ENCODE measurements around the gene DGKI. TPM values are rescaled to one million over a fixed set of nuclear protein-coding genes. Genes with fewer than 3 reads are reported as not detected.

DGKI gene
- total RNA-seq, 3 donors from 2014 or later (not counting 1 experiment from before 2014, with no cell fraction given), result 0.53 TPM; not detected in 2

DNA sequence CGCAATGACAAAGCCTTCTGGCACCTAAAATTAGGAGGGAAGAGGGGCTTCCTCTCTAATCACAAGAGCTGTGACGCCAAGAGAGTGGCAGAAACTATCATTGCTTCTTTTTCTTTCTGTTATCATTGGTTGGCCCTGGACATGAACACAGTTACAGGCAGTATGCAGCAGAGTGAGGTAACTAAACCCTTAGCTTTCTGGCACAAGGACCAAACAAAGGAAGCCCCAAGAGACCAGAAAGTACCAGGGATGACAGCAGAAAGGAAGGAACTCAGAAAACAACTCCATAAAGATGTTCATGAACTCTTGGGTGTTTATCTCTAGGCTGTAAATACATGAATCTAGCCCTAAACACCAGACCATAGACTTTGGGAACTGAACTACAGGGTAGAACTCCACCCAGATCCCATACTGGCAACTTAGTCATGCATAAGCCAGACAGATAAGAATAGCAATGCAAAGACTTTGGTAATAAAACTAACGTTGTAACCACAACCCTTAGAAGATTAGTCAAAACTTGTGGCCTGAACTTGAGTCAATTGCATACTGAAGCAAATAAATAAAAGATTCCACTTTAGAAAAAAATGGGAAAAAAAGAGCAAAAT lies 307.6 kb downstream of the DGKI start:
- no peak overlapping the region for H3K4me3 ChIP-seq (ENCODE audit: low read length)
- TF ChIP-seq, protein P1, sequence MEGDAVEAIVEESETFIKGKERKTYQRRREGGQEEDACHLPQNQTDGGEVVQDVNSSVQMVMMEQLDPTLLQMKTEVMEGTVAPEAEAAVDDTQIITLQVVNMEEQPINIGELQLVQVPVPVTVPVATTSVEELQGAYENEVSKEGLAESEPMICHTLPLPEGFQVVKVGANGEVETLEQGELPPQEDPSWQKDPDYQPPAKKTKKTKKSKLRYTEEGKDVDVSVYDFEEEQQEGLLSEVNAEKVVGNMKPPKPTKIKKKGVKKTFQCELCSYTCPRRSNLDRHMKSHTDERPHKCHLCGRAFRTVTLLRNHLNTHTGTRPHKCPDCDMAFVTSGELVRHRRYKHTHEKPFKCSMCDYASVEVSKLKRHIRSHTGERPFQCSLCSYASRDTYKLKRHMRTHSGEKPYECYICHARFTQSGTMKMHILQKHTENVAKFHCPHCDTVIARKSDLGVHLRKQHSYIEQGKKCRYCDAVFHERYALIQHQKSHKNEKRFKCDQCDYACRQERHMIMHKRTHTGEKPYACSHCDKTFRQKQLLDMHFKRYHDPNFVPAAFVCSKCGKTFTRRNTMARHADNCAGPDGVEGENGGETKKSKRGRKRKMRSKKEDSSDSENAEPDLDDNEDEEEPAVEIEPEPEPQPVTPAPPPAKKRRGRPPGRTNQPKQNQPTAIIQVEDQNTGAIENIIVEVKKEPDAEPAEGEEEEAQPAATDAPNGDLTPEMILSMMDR (IDR thresholded peaks at IDR 0.05), result no peak
- H3K9me3 Mint-ChIP-seq, result peaks cover 6 to 8% of the 10 kb centered on the region in 2 donors
- no peaks in the 10 kb centered on the region for H3K36me3 ChIP-seq (ENCODE audit: control insufficient read depth, insufficient read depth, low read length)
- DNase-seq (no peak), ATAC-seq (no peak)
- WGBS (ENCODE audit: insufficient coverage), result 62% methylated on average over 3 of the region's 3 CpGs
- H3K27me3 ChIP-seq (ENCODE audit: control insufficient read depth, insufficient read depth, low read length), result no peaks in the 10 kb centered on the region
- intact Hi-C loops (cut with micrococcal nuclease), result no loop called here
- no peaks in the 10 kb centered on the region for H3K27me3 Mint-ChIP-seq (ENCODE audit: low read depth in 2 of 2)
- no peak overlapping the region for H3K4me3 Mint-ChIP-seq
- no peak overlapping the region for H3K27ac ChIP-seq (ENCODE audit: low read length)
- H3K4me1 ChIP-seq (ENCODE audit: control insufficient read depth, insufficient read depth, low read length), result no peaks in the 10 kb centered on the region
- H3K9me3 ChIP-seq (ENCODE audit: control insufficient read depth, insufficient read depth, low read length), result no peaks in the 10 kb centered on the region
- H3K36me3 Mint-ChIP-seq, result no peaks in the 10 kb centered on the region
- no peak overlapping the region for H3K27ac Mint-ChIP-seq
- H3K4me1 Mint-ChIP-seq, result no peaks in the 10 kb centered on the region

DNA sequence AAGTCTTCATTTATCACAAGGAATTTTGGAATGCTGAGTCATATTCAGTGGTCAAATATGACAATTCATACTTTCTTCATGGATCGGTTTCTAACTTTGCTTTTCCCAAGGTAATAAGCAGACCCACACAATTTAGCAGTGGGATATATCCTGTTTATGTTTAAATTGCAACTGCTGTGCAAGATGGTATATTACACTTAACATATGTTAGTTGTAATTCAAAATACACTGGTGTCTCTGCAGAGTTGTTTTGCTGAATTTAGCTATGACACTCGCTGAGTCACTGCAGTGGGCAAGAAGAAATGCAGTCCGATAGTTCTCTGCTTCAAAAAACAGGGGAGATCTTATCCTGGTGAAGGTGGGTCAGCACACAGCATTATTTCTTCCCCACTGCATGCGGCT lies 308.4 kb downstream of the DGKI start:
- H3K36me3 Mint-ChIP-seq, result no peaks in the 10 kb centered on the region
- 55% methylated on average over 2 of the region's 4 CpGs for WGBS (ENCODE audit: insufficient coverage)
- ATAC-seq (no peak), DNase-seq (no peak)
- TF ChIP-seq, protein P1 (IDR thresholded peaks at IDR 0.05), result no peak
- no peak overlapping the region for H3K4me3 Mint-ChIP-seq
- no peaks in the 10 kb centered on the region for H3K36me3 ChIP-seq (ENCODE audit: control insufficient read depth, insufficient read depth, low read length)
- H3K27ac Mint-ChIP-seq, result no peak overlapping the region
- H3K27me3 ChIP-seq (ENCODE audit: control insufficient read depth, insufficient read depth, low read length), result no peaks in the 10 kb centered on the region
- H3K4me3 ChIP-seq (ENCODE audit: low read length), result no peak overlapping the region
- H3K4me1 ChIP-seq (ENCODE audit: control insufficient read depth, insufficient read depth, low read length), result no peaks in the 10 kb centered on the region
- intact Hi-C loops (cut with micrococcal nuclease), result no loop called here
- H3K27ac ChIP-seq (ENCODE audit: low read length), result no peak overlapping the region
- no peaks in the 10 kb centered on the region for H3K9me3 ChIP-seq (ENCODE audit: control insufficient read depth, insufficient read depth, low read length)
- H3K27me3 Mint-ChIP-seq (ENCODE audit: low read depth in 2 of 2), result no peaks in the 10 kb centered on the region
- H3K9me3 Mint-ChIP-seq, result peaks cover 6 to 8% of the 10 kb centered on the region in 2 donors
- no peaks in the 10 kb centered on the region for H3K4me1 Mint-ChIP-seq

DNA sequence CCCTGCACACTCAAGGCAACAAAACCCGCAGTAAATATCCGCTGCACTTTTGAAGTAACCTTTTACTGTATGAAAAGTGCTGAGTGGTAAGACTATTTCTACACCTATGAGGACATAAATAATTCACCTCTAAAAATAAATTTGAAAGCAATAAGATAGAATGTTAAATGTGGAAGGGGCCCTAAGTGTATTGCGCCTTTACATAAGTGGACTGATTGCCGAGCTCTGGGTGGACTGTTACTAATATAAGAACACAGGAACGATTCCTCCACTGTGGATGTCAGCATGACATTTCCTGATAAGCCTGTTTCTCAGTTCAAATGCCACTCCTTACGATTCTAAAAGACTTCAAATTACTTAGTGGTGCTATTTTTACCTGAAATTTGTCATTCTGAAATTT lies 311.2 kb downstream of the DGKI start:
- WGBS (ENCODE audit: insufficient coverage), result 54% methylated on average over 4 of the region's 6 CpGs
- no peak overlapping the region for H3K4me3 Mint-ChIP-seq

More for the DNA sequence above, 311.2 kb downstream of the DGKI start:
- Histone ChIP-seq H3K4me3 (ENCODE audit: low read length) (no peak overlapping the region), H3K4me1 (ENCODE audit: control insufficient read depth, insufficient read depth, low read length) (no peaks in the 10 kb centered on the region), H3K9me3 (ENCODE audit: control insufficient read depth, insufficient read depth, low read length) (no peaks in the 10 kb centered on the region), H3K27ac (ENCODE audit: low read length) (no peak overlapping the region), H3K36me3 (ENCODE audit: control insufficient read depth, insufficient read depth, low read length) (no peaks in the 10 kb centered on the region), H3K27me3 (ENCODE audit: control insufficient read depth, insufficient read depth, low read length) (no peaks in the 10 kb centered on the region)
- Mint-ChIP-seq H3K9me3 (peaks cover 3 to 5% of the 10 kb centered on the region in 2 donors), H3K27ac (no peak overlapping the region), H3K4me1 (no peaks in the 10 kb centered on the region), H3K36me3 (no peaks in the 10 kb centered on the region), H3K27me3 (ENCODE audit: low read depth in 2 of 2) (no peaks in the 10 kb centered on the region)
- intact Hi-C loops (cut with micrococcal nuclease), result no loop called here
- ATAC-seq (no peak), DNase-seq (no peak)
- TF ChIP-seq, protein P1 (IDR thresholded peaks at IDR 0.05), result no peak

Measured in natural killer cell (primary cell).